HG02798 (cell line): ENCODE results near the gene PRR35.
A peak's percentile ranks its signal among the peaks of the same experiment; 100 is the strongest.

ENCODE experiments used
- ATAC-seq: cut with Tn5 transposase; IDR thresholded peaks from one replicate; pipeline ENCODE4 v1.9.1; 2021; ENCODE audit warnings: mild to moderate bottlenecking; ENCODE audit not compliant: unreplicated experiment, poor library complexity

Gene PRR35

GRCh38 chr16:561957-562938, 2.1 kb downstream of the PRR35 start:
- no peak for ATAC-seq

DNA sequence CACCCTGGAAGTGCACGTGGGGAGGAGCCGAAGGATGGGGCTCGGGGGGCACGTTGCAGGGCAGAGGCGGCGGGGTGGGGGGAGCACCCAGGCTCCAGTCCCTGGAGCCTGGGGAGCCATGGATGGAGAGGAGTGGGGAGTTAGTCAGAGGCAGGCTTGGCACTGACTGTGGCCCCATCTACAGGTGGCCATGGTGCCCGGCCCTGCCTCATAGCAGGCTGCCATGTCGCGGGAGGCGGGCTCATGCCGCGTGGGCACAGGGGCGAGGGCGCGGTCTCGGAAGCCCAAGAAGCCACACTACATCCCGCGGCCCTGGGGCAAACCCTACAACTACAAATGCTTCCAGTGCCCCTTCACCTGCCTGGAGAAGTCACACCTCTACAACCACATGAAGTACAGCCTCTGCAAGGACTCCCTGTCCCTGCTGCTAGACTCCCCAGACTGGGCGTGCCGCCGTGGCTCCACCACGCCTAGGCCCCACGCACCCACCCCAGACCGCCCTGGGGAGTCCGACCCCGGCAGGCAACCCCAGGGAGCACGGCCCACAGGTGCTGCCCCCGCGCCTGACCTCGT, 3.0 kb downstream of the PRR35 start:
- no peak for ATAC-seq

DNA sequence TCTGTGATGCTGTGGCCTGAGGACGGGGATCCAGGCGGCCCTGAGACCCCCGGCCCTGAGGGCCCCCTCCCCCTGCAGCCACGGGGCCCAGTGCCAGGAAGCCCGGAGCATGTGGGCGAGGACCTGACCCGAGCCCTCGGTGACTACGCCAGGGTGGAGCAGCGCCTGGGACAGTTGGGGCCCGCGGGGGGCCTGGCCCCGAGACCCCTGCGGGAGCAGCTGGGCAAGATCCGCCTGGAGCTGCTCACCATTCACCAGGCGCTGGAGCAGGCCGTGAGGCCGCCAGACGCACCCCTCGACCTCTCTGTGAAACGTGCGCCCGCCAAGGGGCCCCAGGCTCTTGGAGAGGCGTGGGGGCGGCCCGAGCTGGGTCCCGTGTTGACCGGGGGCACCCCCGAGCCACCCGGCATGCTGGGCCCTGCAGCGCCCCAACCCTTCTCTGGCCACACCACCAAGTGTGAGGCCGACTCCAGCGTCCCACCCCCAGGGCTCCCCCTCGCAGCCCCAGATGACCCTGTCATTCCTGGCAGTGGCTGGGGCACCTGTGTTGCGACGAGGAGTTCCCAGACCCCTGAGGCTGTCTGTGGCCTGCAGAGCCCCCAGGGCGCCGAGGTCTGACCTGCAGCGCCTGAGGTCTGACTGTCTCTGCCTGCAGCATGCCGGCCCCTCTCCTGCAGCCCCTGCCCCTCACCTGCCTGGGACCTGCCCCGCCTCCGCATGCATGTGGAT, 4.7 kb downstream of the PRR35 start:
- no peak for ATAC-seq

DNA sequence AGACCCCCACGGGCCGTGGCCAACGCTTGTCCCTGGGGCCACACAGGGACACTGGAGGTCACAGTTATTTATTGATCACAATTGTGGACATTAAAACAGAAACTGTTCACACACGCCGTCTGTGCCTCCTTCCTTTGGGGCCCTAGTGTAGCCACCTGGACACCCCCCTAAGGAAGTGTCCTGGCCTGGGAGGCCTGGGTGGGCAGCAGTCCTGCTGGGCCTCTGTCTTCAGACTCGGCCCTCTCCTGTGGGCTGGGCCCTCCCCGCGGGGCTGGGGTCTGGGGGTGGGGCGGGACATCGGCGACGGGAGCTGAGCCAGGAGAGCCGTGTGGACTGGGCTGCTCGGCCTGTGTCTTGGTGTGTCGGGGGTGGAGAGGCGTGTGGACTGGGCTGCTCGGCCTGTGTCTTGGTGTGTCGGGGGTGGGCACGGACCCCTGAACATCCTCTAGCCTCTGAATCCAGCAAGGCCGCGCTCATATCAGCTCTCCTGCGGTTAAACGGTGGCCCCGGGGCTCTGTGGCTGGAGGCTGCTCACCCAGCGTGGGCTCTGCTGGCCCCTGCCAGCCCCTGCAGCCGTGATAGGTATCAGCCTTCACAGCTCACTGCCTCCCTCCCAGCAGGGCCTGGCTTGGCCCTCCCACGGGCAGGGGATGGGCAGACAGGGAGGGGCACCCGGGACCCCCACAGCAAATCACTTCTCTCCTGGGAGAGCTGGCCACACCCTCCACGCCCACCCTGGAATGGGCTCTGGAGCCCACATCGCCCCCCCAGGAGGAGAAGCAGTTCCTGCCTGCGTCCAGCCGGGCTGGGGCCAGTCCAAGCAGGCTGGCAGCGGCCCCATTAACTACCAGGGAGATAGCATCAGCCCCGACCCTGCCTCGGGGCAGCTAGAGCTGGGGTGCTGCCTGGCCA, 5.5 kb downstream of the PRR35 start:
- no peak for ATAC-seq

DNA sequence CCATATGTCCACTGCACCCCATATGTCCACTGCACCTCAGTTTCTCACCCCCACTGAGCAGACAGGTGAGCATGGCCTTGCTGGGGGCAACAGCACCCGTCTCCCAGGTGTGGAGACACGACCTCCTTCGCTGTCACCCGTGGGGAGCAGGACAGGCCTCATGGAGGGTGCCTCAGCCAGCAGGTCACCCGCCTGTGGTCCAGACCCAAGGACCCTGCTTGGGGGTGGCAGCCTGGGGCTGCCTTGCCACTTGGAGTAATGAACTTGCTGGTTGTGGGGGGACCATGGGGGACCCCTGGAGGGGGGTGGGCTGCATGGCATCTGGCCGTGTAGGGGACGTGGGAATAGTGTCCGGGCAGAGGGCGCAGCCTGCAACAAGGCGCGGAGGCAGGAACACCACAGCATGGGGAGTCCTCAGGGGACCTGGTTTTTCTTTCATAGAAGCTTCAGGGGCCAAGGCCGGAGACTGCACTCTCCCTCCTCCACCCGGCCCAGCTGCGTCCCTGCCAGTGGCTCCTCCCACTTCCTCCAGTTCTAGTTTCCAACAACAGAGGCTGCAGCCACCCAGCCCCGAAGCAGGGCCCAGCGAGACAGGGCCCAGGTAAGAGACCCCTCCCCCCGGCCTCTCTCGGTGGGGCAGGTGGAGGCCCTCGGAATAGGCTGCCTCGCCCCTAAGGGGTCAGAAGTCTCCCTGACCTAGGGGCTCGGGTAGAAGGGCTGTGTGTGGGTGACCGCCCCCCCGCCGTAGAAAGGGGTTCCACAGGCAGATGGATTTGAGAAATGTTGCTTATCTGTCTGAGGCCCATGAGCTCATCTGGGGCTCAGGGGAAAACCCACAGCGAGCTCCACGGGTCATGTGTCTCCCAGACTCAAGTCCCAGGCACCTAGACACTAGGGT, 6.5 kb downstream of the PRR35 start, which contains the start of gene NHLRC4:
TSS of gene NHLRC4 (plus strand) at position 531 of the 898 bp plus-strand sequence. CDS start 1,043 bp downstream, outside the sequence.
- ATAC-seq = no peak

GRCh38 chr16:567373-568256, 7.4 kb downstream of the PRR35 start:
- no peak for ATAC-seq

GRCh38 chr16:568401-569258, 8.4 kb downstream of the PRR35 start:
- no peak for ATAC-seq

DNA sequence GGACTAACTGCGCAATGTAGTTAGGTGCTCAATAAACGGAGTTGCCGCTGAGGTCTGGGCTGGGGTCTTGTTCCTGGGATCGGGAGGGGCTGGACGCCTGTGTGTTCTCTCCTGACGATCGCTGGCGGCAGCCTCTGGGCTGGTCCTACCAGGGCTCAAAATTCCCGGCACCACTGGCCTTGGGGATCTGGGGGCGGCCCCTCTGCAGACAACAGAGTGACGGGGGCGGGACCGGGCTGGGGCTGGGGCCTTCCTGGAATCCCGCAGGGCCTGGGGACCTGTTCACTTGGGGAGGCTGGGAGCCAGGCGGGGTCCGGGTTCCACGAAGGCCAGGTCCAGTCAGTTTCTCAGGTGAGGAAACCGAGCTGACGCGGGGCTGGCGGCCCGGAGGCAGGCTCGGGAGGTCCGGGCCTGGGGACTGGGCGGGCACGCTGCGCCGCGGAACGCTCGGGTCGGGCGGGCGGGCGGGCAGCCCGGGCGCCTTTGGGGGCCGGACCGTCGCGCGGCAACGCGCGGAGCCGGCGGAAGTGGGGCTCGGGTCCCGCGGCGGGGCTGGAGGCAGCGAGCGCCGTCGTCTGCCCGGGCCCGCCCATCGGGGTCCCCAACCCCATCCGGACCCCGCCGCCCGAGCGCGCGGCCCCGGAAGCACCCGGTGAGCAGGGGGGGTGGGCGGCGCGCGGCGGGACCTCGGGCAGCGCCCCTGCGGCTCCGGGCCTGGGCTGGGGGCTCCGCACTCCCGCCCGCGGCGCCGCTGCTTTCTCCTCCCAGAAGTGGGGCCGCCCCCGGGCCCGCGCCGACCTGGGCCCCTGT, 9.5 kb downstream of the PRR35 start, which contains the start of gene PIGQ:
TSS of gene PIGQ (plus strand) at position 524 of the 810 bp plus-strand sequence. CDS start 4,107 bp downstream, outside the sequence.
- peak; percentile 63 for ATAC-seq

DNA sequence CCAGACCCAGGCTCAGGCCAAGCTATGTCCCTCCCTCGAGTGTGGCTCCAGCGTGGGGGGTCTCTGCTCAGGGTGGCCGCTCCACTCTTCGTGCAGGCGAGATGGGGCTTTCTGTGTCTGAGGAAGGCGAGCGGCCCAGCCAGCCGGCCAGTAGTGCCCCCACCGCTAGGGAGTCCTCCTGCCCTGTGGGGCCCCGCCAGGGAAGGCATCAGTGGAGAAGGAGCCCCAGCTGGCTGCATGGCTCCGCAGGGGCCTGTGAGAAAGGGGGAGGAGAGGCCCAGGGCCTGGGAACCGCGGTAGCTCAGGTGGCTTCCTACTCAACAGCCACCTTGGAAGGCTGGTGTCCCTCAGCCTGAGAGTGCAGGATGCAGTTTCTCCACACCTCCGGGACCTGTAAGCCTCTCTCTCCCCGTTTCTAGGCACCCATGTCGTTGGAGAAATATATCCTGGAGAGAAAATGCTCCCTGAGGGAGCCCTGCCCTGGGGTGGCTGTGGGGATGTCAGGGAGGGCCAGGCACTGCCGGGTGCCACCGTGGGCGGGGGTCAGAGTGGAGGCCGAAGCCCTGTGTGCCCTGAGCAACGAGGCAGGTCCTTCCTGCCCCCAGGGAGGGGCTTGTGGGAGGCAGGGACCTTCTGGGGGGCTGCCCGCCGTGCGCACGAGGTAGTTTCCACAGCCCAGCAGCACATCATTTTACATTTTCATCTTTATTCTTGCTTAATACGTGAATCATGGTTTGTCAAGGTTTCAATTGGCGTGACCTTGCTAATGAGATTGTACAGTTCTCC, 12.9 kb downstream of the PRR35 start:
- no peak for ATAC-seq

DNA sequence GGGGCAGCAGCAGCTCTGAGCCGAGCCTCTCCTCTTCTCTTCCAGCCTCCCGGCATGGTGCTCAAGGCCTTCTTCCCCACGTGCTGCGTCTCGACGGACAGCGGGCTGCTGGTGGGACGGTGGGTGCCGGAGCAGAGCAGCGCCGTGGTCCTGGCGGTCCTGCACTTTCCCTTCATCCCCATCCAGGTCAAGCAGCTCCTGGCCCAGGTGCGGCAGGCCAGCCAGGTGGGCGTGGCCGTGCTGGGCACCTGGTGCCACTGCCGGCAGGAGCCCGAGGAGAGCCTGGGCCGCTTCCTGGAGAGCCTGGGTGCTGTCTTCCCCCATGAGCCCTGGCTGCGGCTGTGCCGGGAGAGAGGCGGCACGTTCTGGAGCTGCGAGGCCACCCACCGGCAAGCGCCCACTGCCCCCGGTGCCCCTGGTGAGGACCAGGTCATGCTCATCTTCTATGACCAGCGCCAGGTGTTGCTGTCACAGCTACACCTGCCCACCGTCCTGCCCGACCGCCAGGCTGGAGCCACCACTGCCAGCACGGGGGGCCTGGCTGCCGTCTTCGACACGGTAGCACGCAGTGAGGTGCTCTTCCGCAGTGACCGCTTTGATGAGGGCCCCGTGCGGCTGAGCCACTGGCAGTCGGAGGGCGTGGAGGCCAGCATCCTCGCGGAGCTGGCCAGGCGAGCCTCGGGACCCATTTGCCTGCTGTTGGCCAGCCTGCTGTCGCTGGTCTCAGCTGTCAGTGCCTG, 14.0 kb downstream of the PRR35 start:
- ATAC-seq = no peak

DNA sequence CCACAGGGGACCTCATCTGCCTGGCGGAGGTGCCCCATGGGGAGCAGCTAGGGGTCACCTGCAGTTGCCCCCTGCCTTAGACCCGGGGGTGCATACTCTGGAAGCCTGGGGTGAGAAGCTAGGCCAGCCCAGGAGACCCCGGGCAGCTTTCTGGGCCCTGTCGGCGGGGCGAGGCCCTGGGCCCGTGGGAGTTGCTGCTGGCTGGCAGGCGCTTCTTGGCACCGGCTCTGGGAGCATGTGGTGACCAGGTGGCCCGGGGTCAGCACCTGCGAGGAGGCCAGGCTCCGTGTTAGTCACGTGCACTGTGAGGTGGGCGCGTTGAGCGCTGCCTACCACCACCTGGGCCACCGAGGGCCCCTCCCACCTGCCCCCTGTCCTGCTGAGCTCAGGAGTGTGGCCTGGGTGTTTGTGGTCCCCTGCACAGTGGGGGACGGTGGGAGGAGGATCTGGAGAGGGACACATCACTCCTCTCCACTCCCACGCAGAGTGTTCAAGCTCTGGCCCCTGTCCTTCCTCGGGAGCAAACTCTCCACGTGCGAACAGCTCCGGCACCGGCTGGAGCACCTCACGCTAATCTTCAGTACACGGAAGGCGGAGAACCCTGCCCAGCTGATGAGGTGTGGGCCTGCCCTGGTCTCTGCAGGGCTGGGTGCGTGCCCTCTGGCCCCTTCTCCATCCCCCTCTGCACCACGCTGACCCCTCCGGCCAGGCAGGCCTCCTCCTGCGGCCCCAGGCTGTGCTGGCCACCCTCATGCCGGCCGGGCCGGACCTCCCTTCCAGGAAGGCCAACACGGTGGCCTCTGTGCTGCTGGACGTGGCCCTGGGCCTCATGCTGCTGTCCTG, 15.4 kb downstream of the PRR35 start:
- no peak for ATAC-seq

DNA sequence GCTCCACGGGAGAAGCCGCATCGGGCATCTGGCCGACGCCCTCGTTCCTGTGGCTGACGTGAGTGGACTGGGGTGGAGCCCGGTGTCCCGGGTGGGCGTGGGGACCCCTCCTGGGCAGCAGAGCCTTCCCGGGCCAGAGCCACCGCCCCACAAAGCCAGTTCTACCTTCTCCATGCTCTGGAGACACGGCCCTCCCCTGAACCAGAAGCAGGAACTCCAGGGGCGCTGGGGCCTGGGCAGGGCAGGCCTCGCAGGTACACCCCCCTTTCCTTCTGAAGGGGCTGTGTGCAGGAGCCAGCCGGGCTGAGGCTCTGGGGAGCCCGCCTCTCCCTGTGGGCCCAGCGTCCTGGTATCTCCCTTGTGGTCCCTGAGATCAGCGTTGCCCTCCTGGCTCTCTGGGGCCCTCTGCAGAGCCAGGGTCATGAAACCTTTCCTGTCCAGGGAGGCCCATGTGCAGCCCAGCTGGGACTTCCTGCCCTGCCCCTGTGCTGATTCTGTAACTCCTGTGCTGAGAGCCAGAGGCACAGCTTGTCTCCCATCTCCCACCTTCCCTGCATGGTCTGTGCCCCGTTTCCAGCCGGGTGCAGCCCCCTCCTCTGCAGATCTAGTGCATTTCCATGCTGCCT, 16.1 kb downstream of the PRR35 start:
- ATAC-seq = no peak

GRCh38 chr16:576823-577201, 16.6 kb downstream of the PRR35 start:
- ATAC-seq = no peak
